GM19397 (cell line): ENCODE measurements around the gene PPP1R3F.
"Not testable (repeated sequence)": the region's sequence is repeated elsewhere in the genome, so short reads cannot be mapped to it uniquely, and the experiment has no call there.

Source experiments
- ATAC-seq: cut with Tn5 transposase; IDR thresholded peaks from one replicate; pipeline ENCODE4 v1.9.1; 2021; ENCODE audit warnings: mild to moderate bottlenecking, moderate library complexity; ENCODE audit not compliant: unreplicated experiment

Gene PPP1R3F

GRCh38 chrX:49308604-49309269 is 39.1 kb downstream of the PPP1R3F start:
- no peak for ATAC-seq

DNA sequence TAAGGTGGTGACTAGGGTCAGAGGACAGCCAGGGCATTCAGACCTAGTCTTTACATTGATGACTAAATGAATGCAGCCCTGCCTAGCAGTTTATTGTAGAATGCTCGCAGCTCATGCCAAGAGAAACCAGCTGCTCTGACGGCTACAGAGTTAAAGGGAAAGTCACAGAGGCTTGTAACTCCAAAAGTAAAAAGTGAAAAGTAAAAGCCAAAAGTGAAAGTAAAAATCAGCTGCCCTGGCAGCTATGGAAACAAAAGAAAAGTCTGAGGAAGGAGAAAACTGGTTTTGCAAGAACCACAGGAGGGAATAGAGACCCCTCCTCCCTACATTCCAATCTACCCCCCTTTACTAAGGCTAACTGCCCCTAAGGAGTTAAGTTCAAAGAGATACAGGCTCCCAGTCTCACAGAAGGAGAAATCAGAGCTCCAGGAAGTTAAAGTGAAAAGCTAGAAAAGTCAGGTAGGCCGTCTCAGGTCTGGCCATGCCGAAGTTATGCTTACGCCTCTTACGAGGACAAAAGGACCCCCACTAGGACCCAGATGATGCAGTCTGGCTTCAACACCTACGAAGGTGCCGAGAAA is 39.9 kb downstream of the PPP1R3F start:
- ATAC-seq = no peak

GRCh38 chrX:49310371-49310770 is 40.8 kb downstream of the PPP1R3F start:
- no peak for ATAC-seq

DNA sequence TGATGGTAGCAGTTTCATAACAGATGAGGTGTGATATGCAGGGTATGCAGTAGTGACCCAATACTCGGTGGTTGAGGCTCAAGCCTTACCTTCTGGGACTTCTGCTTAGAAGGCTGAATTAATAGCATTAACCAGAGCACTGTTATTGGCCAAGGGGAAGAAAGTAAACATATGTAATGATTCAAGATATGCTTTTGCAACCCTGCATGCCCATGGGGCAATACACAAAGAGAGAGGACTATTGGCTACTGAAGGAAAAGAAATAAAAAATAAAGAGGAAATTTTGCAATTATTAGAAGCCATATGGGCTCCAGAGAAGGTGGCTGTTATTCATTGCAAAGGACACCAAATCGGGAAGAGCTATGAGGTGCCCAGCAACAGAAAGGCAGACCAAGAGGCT is 42.6 kb downstream of the PPP1R3F start:
- ATAC-seq = no peak

DNA sequence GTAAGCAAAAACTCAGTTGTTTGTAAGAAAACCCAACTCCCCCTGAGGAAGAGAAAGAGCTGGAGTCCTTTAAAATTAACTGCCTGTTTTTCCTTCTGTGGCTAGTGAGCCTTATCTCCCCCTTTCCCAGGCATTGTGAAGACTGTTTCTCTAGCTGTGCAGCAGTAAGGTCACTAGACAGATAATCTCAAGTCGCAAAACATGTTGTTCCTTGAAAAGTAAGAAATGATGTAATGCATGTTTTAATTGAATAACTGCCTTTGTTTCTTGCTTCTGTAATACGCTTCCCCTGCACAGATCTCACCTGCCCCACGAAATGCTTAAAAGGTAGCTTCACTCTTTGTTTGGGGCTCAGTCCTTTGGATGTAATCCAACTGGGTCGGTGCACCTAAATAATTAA is 46.5 kb downstream of the PPP1R3F start:
- no peak for ATAC-seq

- not testable (repeated sequence) for ATAC-seq
These were observed 52.1 kb downstream of the PPP1R3F start, which contains the start of gene GAGE12J for GRCh38 chrX:49321737-49322136. Gene GAGE12J (plus strand): TSS chrX:49322037. CDS start chrX:49323194, 1,157 bp downstream.

- ATAC-seq = not testable (repeated sequence)
These were observed 52.7 kb downstream of the PPP1R3F start for GRCh38 chrX:49322266-49322665.

DNA sequence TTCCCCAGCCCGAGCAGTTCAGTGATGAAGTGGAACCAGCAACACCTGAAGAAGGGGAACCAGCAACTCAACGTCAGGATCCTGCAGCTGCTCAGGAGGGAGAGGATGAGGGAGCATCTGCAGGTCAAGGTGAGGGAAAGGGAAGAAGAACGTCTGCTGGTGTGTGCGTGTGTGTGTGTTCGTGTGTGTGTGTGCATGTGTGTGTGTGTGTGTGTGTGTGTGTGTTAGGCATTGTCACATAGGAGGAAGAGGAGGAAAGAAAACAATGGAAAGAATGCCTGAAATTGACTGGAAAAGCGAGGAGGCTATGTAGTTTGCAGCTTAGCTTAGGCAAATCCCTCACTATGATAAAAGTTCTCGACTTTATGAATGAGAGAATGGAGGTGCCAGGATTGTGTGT is 54.1 kb downstream of the PPP1R3F start:
- ATAC-seq = not testable (repeated sequence)

DNA sequence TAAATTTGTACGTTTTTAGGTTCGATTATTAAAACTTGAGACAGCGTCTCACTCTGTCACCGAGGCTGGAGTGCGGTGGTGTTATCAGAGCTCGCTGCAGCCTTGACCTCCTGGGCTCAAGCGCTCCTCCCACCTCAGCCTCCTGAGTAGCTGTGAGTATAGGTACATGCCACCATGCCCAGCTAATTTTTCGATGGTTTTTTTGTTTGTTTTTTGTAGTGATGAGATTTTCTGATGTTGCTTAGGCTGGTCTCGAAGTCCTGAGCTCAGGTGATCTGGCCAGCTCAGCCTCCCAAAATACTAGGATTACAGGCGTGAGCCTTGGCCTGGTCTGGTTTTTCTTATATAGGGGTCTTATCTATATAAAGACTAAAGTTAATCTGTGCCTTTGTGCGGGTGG is 60.8 kb downstream of the PPP1R3F start:
- not testable (repeated sequence) for ATAC-seq

DNA sequence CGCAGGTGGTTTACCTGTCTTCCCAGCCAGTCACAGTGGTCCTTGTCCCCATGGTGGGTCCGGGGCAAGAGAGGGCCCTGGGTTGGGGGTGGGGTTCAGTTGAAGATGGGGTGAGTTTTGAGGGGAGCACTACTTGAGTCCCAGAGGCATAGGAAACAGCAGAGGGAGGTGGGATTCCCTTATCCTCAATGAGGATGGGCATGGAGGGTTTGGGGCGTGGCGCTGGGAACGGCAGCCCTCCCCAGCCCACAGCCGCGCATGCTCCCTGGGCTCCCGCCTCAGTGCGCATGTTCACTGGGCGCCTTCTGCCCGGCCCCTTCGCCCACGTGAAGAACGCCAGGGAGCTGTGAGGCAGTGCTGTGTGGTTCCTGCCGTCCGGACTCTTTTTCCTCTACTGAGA is 61.7 kb downstream of the PPP1R3F start, which contains the start of gene GAGE13:
GAGE13 (plus strand) TSS at position 301 of the 400 bp plus-strand sequence. CDS start 1,156 bp downstream, outside the sequence.
- ATAC-seq = not testable (repeated sequence)

DNA sequence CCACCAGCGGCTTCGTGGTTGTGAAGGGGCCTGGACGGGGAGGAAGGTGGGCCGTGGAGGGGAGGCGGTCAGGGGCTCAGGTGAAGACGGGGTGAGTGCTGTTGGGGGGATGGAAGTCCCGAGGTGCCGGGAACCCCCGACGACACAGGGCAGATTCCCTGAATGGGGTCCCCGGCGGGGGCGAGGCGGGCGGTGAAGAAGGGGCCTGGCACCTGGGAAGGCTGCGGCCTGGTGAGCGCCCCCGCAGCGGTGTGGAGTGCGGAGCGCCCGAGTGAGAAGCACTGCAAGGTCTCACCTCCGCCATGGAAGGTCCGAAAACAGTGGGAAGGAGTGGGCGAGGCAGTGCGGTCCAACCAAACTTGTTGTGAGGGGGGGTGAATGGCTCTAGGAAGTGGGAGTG is 62.2 kb downstream of the PPP1R3F start:
- ATAC-seq = not testable (repeated sequence)
